Suppressor macrophage treated with lipopolysaccharide for 1 hour (primary cell): ENCODE results near the gene UBE2E1.
"Not testable (repeated sequence)": the region's sequence is repeated elsewhere in the genome, so short reads cannot be mapped to it uniquely, and the experiment has no call there.

Experiments
- DNase-seq, 3 donors: peaks; one replicate each; pipeline ENCODE4 v3.0.0-alpha.2; 2020 to 2022

Gene UBE2E1

GRCh38 chr3:23859012-23859743, 53.4 kb downstream of the UBE2E1 start:
- no peak for DNase-seq

DNA sequence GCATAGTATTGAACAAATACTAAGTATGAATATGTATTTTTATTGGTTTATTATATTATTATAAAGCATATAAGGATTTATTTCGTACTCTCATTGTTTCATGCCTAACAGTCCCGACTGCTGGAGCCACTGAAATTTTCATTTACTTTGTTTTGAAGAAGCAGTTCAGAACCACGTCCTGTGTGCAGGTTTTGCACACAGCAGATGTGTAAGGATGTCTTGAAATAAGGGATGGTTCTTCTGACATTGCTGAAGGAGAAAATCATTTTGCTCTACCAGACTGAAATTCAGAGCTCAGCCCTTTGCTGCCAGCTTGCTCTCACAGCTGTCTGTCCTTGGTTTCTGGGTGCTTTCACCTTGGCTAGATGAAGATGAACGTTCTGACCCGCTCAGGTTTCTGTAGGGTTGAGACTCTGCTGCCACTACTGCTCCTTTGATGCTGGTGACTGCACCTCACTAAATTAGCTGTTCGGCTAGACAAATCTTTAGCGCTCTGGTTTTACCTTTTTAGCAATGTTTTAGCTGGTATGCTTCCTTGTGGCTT, 54.2 kb downstream of the UBE2E1 start:
- no peak for DNase-seq

- DNase-seq: no peak
Measured at GRCh38 chr3:23861689-23862088, 55.9 kb downstream of the UBE2E1 start.

DNA sequence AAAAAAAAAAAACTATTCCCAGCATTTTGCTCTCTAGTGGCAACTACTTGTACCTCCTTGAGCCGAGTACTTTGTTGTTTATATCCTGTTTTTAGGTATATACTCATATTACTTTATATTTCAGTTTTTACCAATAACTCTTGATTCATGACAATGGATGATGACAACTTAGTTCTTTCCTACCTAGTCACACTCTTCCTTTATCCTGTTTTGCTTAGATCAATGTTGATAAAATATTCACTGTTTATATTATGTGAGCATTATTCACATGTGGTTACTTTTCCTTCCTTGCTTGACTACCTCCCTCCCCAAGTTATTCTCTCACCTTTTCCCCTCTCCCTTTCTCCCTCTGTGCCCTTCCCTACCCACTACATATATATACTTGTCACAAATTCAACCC, 57.3 kb downstream of the UBE2E1 start:
- no peak for DNase-seq

DNA sequence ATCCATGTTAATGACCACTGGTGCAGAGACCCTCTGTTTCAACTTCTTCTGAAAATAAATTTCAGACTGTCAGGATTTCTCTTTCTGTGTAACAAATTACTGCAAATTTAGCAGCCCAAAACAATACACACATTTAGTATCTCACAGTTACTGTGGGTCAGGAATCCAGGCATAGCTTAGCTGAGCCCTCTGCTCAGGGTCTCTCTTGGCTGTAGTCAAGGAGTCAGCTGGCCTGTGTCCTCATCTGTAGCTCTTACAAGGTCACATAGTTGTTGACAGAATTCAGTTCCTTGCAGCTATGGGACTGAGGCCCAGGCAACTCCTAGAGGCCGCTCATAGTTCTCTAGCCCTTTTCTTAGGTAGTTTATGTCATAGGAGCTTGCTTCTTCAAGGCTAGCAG, 59.2 kb downstream of the UBE2E1 start:
- no peak for DNase-seq

DNA sequence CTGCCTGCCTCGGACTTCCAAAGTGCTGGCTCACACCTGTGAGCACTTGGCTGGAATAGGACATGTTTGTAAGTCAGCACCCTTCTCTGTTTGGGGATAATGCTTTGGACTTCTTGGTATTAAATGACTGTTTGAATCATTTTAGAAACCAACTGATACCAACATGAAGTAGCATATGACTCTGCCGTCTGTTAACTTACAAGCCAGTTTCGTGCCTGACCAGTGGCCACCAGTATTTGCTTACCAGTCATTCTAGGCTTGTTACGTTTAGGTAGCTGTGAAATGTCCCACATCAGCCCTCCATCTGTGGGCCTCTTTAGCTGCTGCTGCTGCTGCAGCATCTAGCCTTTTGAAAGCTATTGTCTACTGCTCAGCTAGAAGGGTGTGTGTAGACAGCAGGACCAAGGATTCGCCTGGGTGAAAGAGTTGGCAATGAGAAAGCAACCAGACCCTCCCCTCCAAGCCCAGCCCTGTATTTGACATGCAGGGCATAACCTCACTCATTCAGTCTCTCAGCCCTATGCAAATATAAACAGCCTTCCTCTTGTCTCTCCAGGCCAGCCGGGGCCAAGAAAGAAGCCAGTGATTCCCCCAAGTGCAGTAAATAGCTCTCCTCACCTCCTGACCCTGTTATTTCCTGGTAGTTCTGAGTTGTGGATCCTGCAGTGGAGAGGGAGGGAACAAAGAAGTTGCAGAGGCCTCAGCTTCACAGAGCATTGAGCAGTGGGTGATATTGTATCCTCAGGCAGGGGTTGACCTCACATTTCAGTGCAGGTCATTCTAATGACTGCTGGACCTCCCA, 60.0 kb downstream of the UBE2E1 start:
- DNase-seq: peak in 2 of 3 donors; percentile 39 to 47

DNA sequence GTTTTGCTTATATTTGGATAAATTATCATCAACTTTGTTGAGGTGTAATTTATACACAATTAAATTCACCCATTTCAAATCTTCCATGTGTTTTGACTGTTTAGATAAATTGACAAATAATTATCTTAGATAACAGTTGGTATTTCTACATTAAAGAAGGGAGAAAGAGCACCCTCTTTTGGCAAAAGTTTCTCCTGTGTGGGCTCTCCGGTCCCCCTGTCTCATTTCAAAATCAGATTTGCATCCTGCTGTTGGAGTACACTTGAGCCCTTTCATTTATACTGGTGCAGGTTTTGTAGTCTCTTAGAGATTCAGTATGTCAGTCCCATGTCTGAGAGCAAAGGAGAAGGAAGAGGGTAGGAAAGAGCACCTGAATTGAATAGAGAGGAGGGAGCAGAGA, 61.6 kb downstream of the UBE2E1 start:
- DNase-seq: no peak

DNA sequence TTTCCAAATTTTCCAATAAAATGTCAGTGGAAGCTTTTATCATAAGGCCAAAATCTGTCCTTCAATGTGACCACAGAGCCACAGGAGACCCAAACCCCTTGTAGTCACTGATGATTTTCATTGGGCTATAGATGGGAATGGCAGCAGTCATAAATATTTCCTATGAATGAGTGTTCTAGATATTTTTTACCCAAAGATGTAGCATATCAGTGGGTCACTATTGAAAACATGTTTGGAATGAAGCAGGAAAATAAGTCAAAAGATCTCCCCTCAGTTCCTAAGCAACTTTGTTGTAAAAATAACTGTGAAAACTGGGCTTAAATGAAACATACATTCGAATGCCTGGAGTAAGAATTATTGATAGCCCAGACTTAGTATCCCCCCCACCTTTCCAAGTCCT, 62.1 kb downstream of the UBE2E1 start:
- no peak for DNase-seq

- DNase-seq: no peak
Measured at GRCh38 chr3:23869977-23870662, 64.4 kb downstream of the UBE2E1 start.

GRCh38 chr3:23870663-23871043, 64.9 kb downstream of the UBE2E1 start:
- DNase-seq: not testable (repeated sequence)

DNA sequence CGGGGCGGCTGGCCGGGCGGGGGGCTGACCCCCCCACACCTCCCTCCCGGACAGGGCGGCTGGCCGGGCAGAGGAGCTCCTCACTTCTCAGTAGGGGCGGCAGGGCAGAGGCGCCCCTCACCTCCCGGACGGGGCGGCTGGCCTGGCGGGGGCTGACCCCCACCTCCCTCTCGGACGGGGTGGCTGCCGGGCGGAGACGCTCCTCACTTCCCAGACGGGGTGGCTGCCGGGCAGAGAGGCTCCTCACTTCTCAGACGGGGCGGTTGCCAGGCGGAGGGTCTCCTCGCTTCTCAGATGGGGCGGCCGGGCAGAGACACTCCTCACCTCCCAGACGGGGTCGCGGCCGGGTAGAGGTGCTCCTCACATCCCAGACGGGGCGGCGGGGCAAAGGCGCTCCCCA, 65.6 kb downstream of the UBE2E1 start:
- not testable (repeated sequence) for DNase-seq

DNA sequence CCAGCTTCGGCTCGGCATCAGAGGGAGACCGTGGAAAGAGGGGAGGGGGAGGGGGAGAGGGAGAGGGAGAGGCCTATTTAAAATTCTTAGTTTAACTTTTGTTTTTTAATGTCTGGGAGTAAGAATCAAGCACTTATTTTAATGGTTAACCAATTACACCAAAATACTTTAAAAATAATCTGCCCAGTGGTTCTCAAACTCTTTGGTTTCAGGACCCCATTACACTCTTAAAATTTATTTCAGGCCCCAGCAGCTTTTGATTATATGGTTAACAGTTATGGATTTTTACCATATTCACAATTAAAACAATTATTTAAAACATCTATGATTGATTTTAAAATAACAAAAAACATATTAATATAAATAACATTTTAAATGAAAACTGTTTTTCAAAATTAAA, 66.6 kb downstream of the UBE2E1 start:
- DNase-seq: no peak

- DNase-seq: no peak
Measured at GRCh38 chr3:23873941-23874340, 68.2 kb downstream of the UBE2E1 start.

DNA sequence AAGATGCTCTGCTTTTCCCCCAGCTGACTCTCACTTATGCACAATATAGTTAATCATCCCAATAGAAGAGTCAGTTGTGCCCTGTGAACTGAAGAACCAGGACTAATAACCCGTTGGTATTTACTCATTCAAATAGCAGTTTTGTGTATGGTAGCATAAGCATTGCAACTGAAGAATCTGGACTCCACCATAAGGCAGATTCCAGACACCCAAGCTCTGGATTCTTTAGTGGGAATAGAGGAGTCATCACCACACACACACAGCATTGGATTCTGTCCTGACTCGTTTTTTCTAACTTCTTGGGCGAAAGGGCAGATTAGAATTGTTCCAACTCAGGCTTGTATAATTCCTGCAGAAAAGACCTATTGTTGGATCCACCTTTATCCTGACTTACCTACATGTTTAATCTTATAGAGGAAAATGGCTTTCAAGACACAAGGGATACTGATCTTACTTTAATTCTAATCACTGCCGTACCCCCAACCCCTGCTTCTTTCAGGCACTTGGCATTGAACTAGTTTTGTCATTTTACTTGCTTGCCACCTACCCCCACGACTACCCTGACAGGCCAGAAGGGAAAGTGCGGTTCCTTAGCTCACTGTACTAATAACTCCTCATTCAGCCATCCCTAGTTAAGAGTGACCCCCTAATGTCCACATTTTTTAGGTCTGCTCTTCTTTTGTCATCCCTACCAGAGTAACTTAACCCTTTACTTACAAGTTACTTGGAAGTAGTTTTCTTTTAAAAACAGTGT, 68.8 kb downstream of the UBE2E1 start:
- no peak for DNase-seq

DNA sequence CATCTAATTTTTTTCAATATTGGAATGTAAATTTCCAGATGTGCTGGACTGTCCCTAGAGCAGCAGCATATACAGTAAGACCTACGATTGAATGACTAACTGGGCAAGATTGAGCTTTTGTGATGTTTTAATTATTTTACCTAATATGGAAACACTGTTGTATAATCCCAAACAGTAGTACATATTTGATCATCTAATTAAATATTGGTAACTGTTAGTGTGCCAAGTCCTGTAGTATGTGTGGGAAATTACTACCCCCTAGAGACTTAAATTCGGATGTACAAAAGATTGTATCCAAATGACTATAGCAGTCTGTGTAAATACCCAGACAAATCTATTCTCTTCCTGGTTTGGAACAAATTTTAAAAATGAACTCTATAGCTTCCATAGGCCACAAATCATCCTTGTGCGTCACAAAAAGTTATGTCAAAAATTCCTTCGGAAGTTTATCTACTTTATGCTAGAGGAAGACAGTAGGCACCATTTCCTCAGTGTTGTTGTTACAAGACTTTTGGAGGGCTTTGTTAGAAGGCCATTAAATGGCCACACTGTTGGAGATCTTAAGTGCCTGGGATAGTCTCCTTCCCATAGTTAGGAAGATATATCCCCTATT, 69.5 kb downstream of the UBE2E1 start:
- DNase-seq: no peak

DNA sequence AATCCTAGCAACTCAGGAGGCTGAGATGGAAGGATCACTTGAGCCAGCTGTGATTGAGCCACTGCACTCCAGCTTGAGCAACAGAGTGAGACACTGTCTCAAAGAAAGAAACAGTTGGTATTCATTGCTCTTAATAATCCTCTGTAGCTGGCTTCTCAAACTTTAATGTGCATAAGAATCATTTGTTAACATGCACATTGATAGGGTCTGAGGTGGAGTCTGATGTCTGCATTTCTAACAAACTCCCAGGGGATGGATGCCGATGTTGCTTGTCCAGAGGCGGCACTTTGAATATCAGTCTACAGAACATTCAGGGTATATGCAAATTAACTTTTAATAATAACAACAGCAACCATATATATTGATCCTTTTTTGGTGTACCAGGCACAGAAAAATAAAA, 71.2 kb downstream of the UBE2E1 start:
- DNase-seq: no peak

DNA sequence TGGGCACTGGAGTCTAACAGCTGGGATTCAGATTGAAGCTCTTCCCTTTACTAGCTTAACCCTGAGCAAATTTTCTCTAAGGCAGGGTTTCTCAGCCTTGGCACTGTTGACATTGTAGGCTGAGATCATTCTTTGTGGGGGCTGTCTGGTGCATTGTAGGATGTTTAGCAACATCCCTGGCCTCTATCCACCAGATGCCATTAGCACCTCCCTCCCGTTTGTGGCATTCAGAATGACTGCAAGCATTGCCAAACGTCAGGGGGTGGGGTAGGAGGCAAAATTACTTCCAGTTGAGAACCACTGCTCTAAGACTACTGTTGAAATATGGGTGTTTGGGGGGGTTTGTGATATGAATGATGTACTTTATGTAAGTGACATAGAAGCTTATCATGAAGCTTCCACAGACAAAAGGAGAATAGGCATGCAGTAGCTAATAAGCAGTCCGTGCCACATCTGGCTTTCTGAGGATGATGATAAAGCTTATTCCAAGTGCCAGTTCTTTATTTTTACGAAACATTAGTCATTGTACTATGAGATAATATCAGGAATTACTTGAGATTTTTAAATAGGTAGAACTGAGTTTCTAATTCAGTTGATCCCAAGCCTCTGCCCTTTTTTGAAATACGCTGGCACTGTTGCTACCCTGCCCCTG, 71.7 kb downstream of the UBE2E1 start:
- peak; percentile 85 to 87 (median 86) for DNase-seq

- DNase-seq: no peak
Measured at GRCh38 chr3:23879485-23879884, 73.7 kb downstream of the UBE2E1 start.

- no peak for DNase-seq
Measured at GRCh38 chr3:23880703-23881339, 75.1 kb downstream of the UBE2E1 start.

DNA sequence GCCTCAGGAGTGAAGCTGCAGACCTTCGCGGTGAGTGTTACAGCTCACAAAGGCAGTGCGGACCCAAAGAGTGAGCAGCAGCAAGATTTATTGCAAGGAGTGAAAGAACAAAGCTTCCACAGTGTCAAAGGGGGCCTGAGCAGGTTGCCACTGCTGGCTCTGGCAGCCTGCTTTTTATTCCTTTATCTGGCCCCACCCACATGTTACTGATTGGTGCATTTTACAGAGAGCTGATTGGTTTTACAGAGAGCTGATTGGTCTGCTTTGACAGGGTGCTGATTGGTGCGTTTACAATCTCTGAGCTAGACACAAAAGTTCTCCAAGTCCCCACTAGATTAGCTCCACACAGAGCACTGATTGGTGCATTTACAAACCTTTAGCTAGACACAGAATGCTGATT, 76.2 kb downstream of the UBE2E1 start:
- not testable (repeated sequence) for DNase-seq

DNA sequence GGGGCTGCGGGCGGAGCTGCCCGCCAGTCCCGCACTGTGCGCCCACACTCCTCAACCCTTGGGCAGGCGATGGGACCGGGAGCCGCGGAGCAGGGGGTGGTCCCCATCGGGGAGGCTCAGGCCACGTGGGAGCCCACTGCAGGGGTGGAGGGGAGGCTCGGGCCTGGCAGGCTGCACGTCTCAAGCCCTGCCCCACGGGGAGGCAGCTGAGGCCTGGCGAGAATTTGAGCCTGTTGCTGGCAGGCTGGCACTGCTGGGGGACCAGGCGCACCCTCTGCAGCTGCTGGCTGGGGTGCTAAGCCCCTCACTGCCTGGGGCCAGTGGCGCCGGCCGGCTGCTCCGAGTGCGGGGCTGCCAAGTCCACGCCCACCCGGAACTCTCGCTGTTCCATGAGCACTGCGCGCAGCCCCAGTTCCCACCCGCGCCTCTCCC, 76.7 kb downstream of the UBE2E1 start:
- no peak for DNase-seq
